Measurements from ENCODE around the gene USP25.

DNA sequence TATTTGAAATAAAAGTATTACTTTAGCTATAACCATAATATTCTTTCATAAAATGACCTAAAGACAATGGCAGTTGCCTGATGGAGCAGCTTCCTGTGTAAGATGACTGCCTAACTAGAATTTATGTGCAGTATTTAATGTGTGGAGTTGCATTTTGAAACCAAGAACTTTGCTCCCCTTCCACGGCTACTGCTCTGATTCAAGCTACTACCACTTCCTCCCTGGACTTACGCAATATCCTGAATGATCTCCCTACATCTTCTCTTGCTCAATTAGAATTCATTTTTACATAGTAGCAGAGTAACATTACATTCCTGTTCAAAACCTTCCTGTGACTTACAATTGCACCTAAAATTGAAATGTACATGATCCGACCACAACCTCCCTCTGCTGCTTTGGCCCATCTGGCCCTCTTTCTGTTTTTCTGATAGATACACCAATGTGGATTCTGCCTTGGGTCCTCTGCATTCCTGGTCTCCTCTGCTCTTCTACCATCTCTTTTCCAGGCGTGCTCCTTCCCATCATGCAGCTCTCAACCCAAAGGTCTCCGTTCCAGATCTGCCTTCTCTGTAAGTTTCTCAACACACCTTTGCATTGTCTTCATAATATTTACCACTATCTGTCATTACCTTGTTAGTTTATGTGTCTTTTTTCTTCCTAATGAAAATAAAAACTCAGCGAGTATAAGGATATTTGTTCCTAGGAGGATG lies 47.4 kb upstream of the USP25 start:
- TF ChIP-seq, protein P1, sequence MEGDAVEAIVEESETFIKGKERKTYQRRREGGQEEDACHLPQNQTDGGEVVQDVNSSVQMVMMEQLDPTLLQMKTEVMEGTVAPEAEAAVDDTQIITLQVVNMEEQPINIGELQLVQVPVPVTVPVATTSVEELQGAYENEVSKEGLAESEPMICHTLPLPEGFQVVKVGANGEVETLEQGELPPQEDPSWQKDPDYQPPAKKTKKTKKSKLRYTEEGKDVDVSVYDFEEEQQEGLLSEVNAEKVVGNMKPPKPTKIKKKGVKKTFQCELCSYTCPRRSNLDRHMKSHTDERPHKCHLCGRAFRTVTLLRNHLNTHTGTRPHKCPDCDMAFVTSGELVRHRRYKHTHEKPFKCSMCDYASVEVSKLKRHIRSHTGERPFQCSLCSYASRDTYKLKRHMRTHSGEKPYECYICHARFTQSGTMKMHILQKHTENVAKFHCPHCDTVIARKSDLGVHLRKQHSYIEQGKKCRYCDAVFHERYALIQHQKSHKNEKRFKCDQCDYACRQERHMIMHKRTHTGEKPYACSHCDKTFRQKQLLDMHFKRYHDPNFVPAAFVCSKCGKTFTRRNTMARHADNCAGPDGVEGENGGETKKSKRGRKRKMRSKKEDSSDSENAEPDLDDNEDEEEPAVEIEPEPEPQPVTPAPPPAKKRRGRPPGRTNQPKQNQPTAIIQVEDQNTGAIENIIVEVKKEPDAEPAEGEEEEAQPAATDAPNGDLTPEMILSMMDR (conservative IDR thresholded peaks at IDR 0.05 in 1 of 2, IDR thresholded peaks at IDR 0.05 in 1 of 2; ENCODE audit: low read depth in 1 of 2, low read length in 2 of 2): no peak
- no peak for TF ChIP-seq EZH2 (IDR thresholded peaks at IDR 0.05; ENCODE audit: low read length, missing control alignments)
